ENCODE results near the gene TMEM233.

DNA sequence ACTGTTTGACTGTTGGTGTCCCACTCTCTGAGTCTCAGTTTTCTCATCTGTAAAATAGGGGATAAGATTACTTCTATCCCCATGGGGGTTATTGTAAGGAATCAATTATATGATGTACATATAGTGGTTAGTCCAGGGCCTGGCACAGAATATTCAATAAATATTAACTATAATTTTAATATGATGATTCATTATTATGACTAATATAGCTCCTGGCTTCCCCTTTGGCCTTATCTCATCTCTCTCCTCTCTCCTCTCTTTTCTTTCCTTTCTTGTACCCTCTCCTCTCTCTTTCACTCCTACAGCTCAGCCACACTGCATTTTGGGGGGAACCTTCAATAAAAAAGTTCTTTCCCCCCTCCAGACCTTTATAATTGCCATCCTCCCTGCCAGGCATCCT is 21.1 kb downstream of the TMEM233 start:
- TF ChIP-seq, protein P1, sequence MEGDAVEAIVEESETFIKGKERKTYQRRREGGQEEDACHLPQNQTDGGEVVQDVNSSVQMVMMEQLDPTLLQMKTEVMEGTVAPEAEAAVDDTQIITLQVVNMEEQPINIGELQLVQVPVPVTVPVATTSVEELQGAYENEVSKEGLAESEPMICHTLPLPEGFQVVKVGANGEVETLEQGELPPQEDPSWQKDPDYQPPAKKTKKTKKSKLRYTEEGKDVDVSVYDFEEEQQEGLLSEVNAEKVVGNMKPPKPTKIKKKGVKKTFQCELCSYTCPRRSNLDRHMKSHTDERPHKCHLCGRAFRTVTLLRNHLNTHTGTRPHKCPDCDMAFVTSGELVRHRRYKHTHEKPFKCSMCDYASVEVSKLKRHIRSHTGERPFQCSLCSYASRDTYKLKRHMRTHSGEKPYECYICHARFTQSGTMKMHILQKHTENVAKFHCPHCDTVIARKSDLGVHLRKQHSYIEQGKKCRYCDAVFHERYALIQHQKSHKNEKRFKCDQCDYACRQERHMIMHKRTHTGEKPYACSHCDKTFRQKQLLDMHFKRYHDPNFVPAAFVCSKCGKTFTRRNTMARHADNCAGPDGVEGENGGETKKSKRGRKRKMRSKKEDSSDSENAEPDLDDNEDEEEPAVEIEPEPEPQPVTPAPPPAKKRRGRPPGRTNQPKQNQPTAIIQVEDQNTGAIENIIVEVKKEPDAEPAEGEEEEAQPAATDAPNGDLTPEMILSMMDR (conservative IDR thresholded peaks at IDR 0.05; ENCODE audit: low read depth in 2 of 2) = no peak
- no peak for TF ChIP-seq ZNF331 (CRISPR knock-in tag; IDR thresholded peaks at IDR 0.05; ENCODE audit: low read depth)
- TF ChIP-seq POLR2AphosphoS5 (IDR thresholded peaks at IDR 0.05; ENCODE audit: low read depth) = no peak
- no peak for TF ChIP-seq EZH2 (IDR thresholded peaks at IDR 0.05; ENCODE audit: low read depth, unreplicated experiment)

All from GM23338 (cell line).